ENCODE results near the gene BICDL2. TPM values are rescaled to one million over a fixed set of nuclear protein-coding genes. Genes with fewer than 3 reads are reported as not detected.

The BICDL2 gene
- total RNA-seq, 4 donors from 2014 or later = 0.31 to 3.1 (median 0.31) TPM; not detected in 1

GRCh38 chr16:3063625-3064386 lies 27.1 kb upstream of the BICDL2 start:
- WGBS, 2 donors (ENCODE audit: low coverage in 1 of 2) = 79 to 100% methylated on average over 3 to 8 of the region's 8 CpGs
- TF ChIP-seq CTCF (IDR thresholded peaks at IDR 0.05) = no peak
- TF ChIP-seq POLR2AphosphoS5 (IDR thresholded peaks at IDR 0.05) = no peak
- TF ChIP-seq EP300 (IDR thresholded peaks at IDR 0.05) = no peak
- TF ChIP-seq POLR2A (IDR thresholded peaks at IDR 0.05) = no peak
- H3K9me3 ChIP-seq = no peaks in the 10 kb centered on the region
- H3K4me3 ChIP-seq = no peak overlapping the region
- H3K36me3 ChIP-seq = no peaks in the 10 kb centered on the region
- no peak for ATAC-seq
- peaks cover 11% of the 10 kb centered on the region for H3K27me3 ChIP-seq
- H3K4me1 ChIP-seq = peaks cover 0 to 36% (median 6%) of the 10 kb centered on the region in 3 donors
- no peak overlapping the region for H3K27ac ChIP-seq

- 75 to 80% methylated on average over 5 to 6 of the region's 6 CpGs for WGBS, 2 donors (ENCODE audit: low coverage in 1 of 2)
- no peaks in the 10 kb centered on the region for H3K36me3 ChIP-seq
- H3K4me1 ChIP-seq = peaks cover 0 to 48% (median 11%) of the 10 kb centered on the region in 3 donors
- no peaks in the 10 kb centered on the region for H3K9me3 ChIP-seq
- H3K27ac ChIP-seq = no peak overlapping the region
- ATAC-seq = no peak
- peaks cover 21% of the 10 kb centered on the region for H3K27me3 ChIP-seq
- no peak overlapping the region for H3K4me3 ChIP-seq
- TF ChIP-seq POLR2A (IDR thresholded peaks at IDR 0.05) (no peak), POLR2AphosphoS5 (IDR thresholded peaks at IDR 0.05) (no peak), EP300 (IDR thresholded peaks at IDR 0.05) (no peak), CTCF (IDR thresholded peaks at IDR 0.05) (no peak)
Measured at GRCh38 chr16:3062553-3062952, 25.8 kb upstream of the BICDL2 start.

- H3K9me3 ChIP-seq = no peaks in the 10 kb centered on the region
- peaks cover 0 to 36% (median 11%) of the 10 kb centered on the region in 3 donors for H3K4me1 ChIP-seq
- ATAC-seq = no peak
- TF ChIP-seq EP300 (IDR thresholded peaks at IDR 0.05) = no peak
- TF ChIP-seq POLR2AphosphoS5 (IDR thresholded peaks at IDR 0.05) = no peak
- no peak for TF ChIP-seq POLR2A (IDR thresholded peaks at IDR 0.05)
- no peak for TF ChIP-seq CTCF (IDR thresholded peaks at IDR 0.05)
- H3K27me3 ChIP-seq = peaks cover 21% of the 10 kb centered on the region
- H3K36me3 ChIP-seq = no peaks in the 10 kb centered on the region
- H3K27ac ChIP-seq = no peak overlapping the region
- H3K4me3 ChIP-seq = no peak overlapping the region
- whole genome bisulfite sequencing, 2 donors (ENCODE audit: low coverage in 1 of 2) = 68 to 73% methylated on average over 3 to 9 of the region's 14 CpGs
Measured at GRCh38 chr16:3060339-3061127, 23.8 kb upstream of the BICDL2 start.

- no peaks in the 10 kb centered on the region for H3K9me3 ChIP-seq
- WGBS, 2 donors (ENCODE audit: low coverage in 1 of 2) = 64% methylated on average over 7 of the region's 9 CpGs; no CpG with 5 or more reads in 1 of the 2 donors
- peaks cover 0 to 29% (median 11%) of the 10 kb centered on the region in 3 donors for H3K4me1 ChIP-seq
- ATAC-seq = no peak
- H3K36me3 ChIP-seq = no peaks in the 10 kb centered on the region
- TF ChIP-seq POLR2A (IDR thresholded peaks at IDR 0.05) (no peak), POLR2AphosphoS5 (IDR thresholded peaks at IDR 0.05) (no peak), EP300 (IDR thresholded peaks at IDR 0.05) (no peak), CTCF (IDR thresholded peaks at IDR 0.05) (no peak)
- H3K27ac ChIP-seq = peak overlapping the region; percentile 21 to 81 (median 76)
- peaks cover 14% of the 10 kb centered on the region for H3K27me3 ChIP-seq
- H3K4me3 ChIP-seq = peak overlapping the region; percentile 83 to 84
Measured at GRCh38 chr16:3059723-3060242, 23.0 kb upstream of the BICDL2 start.

Data from gastroesophageal sphincter (tissue), 4 donors.